Measurements from ENCODE around the gene FRS2. TPM values are rescaled to one million over a fixed set of nuclear protein-coding genes. Genes with fewer than 3 reads are reported as not detected.

The FRS2 gene
- 16.3 TPM for polyA plus RNA-seq (2013, experiment 1 of 2)
- 17.0 TPM for polyA plus RNA-seq (2013, experiment 2 of 2)

GRCh38 chr12:69470189-69471075 is at the start of gene FRS2:
TSS of gene FRS2 (plus strand) at chr12:69470388. CDS start at chr12:69569031, 98,643 bp downstream.
- H3K4me1 ChIP-seq (ENCODE audit: control insufficient read depth, insufficient read depth, low read depth, low read length): peaks cover 6% of the 10 kb centered on the region
- DNase-seq: peak; percentile 92
- peak within 1 kb of the TSS; percentile 93 to 98 for H3K18ac ChIP-seq (ENCODE audit: low read depth in 1 of 2, low read length in 2 of 2)
- peak within 1 kb of the TSS; percentile 73 for H2BK5ac ChIP-seq (ENCODE audit: low read depth, low read length, poor library complexity, severe bottlenecking)
- peak within 1 kb of the TSS; percentile 92 for H2AFZ ChIP-seq (ENCODE audit: low read depth, low read length)
- no peaks in the 10 kb centered on the region for H3K36me3 ChIP-seq (ENCODE audit: control insufficient read depth in 1 of 2, insufficient read depth in 2 of 2, low read depth in 1 of 2, low read length in 2 of 2)
- H3K27ac ChIP-seq (ENCODE audit: low read length, poor library complexity, severe bottlenecking): peak within 1 kb of the TSS; percentile 79
- H3K9me3 ChIP-seq (ENCODE audit: control insufficient read depth, low read length): no peaks in the 10 kb centered on the region
- no peaks in the 10 kb centered on the region for H3K27me3 ChIP-seq (ENCODE audit: control insufficient read depth in 1 of 2, insufficient read depth in 1 of 2, low read length in 2 of 2)
- peak within 1 kb of the TSS; percentile 96 to 100 for H3K4me3 ChIP-seq (ENCODE audit: insufficient read depth in 1 of 2, low read depth in 1 of 2, low read length in 2 of 2)
- H4K8ac ChIP-seq (ENCODE audit: low read length): peak within 1 kb of the TSS; percentile 95
- WGBS: under 1% methylated on average over 58 of the region's 68 CpGs
- no peak within 1 kb of the TSS for H2BK12ac ChIP-seq (ENCODE audit: low read length in 2 of 2)
- H3K4me2 ChIP-seq (ENCODE audit: low read length, poor library complexity, severe bottlenecking): peak within 1 kb of the TSS; percentile 82
- H3K14ac ChIP-seq (ENCODE audit: low read length in 2 of 2): peak within 1 kb of the TSS in 1 of 2 experiments; percentile 99
- peak within 1 kb of the TSS; percentile 80 for H2BK15ac ChIP-seq (ENCODE audit: low read depth, poor library complexity, severe bottlenecking)
- peak within 1 kb of the TSS; percentile 64 for H2BK120ac ChIP-seq (ENCODE audit: low read depth, low read length)
- H4K91ac ChIP-seq (ENCODE audit: low read length): peak within 1 kb of the TSS; percentile 88
- no peak within 1 kb of the TSS for H2AK5ac ChIP-seq (ENCODE audit: low read length, severe bottlenecking)
- peak within 1 kb of the TSS; percentile 99 for H3K9ac ChIP-seq (ENCODE audit: low read length)
- H3K23ac ChIP-seq (ENCODE audit: low read length in 2 of 2): peak within 1 kb of the TSS in 1 of 2 experiments; percentile 99
- H3K79me1 ChIP-seq (replicated peaks; ENCODE audit: low read length, poor library complexity, severe bottlenecking): peaks cover 2% of the 10 kb centered on the region
- peak within 1 kb of the TSS; percentile 57 to 99 for H3K4ac ChIP-seq (ENCODE audit: low read depth in 1 of 2, low read length in 2 of 2)

GRCh38 chr12:69421548-69421947 is 48.6 kb upstream of the FRS2 start:
- no peak overlapping the region for H2AFZ ChIP-seq (ENCODE audit: low read depth, low read length)
- H3K9ac ChIP-seq (ENCODE audit: low read length): no peak overlapping the region
- no peak overlapping the region for H4K91ac ChIP-seq (ENCODE audit: low read length)
- H3K4me1 ChIP-seq (ENCODE audit: control insufficient read depth, insufficient read depth, low read depth, low read length): no peaks in the 10 kb centered on the region
- H3K9me3 ChIP-seq (ENCODE audit: control insufficient read depth, low read length): no peaks in the 10 kb centered on the region
- no peak overlapping the region for H2BK120ac ChIP-seq (ENCODE audit: low read depth, low read length)
- no peak overlapping the region for H2BK12ac ChIP-seq (ENCODE audit: low read length in 2 of 2)
- no peak for DNase-seq
- 93% methylated on average over 2 of the region's 3 CpGs for WGBS
- no peak overlapping the region for H4K8ac ChIP-seq (ENCODE audit: low read length)
- H3K36me3 ChIP-seq (ENCODE audit: control insufficient read depth in 1 of 2, insufficient read depth in 2 of 2, low read depth in 1 of 2, low read length in 2 of 2): no peaks in the 10 kb centered on the region
- H3K27me3 ChIP-seq (ENCODE audit: control insufficient read depth in 1 of 2, insufficient read depth in 1 of 2, low read length in 2 of 2): no peaks in the 10 kb centered on the region
- no peak overlapping the region for H3K18ac ChIP-seq (ENCODE audit: low read depth in 1 of 2, low read length in 2 of 2)
- H2BK5ac ChIP-seq (ENCODE audit: low read depth, low read length, poor library complexity, severe bottlenecking): no peak overlapping the region
- H3K79me1 ChIP-seq (replicated peaks; ENCODE audit: low read length, poor library complexity, severe bottlenecking): no peaks in the 10 kb centered on the region
- H3K4me2 ChIP-seq (ENCODE audit: low read length, poor library complexity, severe bottlenecking): no peak overlapping the region
- H3K27ac ChIP-seq (ENCODE audit: low read length, poor library complexity, severe bottlenecking): no peak overlapping the region
- no peak overlapping the region for H3K4ac ChIP-seq (ENCODE audit: low read depth in 1 of 2, low read length in 2 of 2)
- H2AK5ac ChIP-seq (ENCODE audit: low read length, severe bottlenecking): no peak overlapping the region
- no peak overlapping the region for H3K4me3 ChIP-seq (ENCODE audit: insufficient read depth in 1 of 2, low read depth in 1 of 2, low read length in 2 of 2)
- H3K23ac ChIP-seq (ENCODE audit: low read length in 2 of 2): no peak overlapping the region
- H2BK15ac ChIP-seq (ENCODE audit: low read depth, poor library complexity, severe bottlenecking): no peak overlapping the region
- no peak overlapping the region for H3K14ac ChIP-seq (ENCODE audit: low read length in 2 of 2)

GRCh38 chr12:69423037-69423905 is 46.9 kb upstream of the FRS2 start:
- Histone ChIP-seq H2BK15ac (ENCODE audit: low read depth, poor library complexity, severe bottlenecking) (no peak overlapping the region), H3K4me3 (ENCODE audit: insufficient read depth in 1 of 2, low read depth in 1 of 2, low read length in 2 of 2) (no peak overlapping the region), H3K4me2 (ENCODE audit: low read length, poor library complexity, severe bottlenecking) (no peak overlapping the region), H3K14ac (ENCODE audit: low read length in 2 of 2) (no peak overlapping the region), H3K4ac (ENCODE audit: low read depth in 1 of 2, low read length in 2 of 2) (no peak overlapping the region), H2AFZ (ENCODE audit: low read depth, low read length) (no peak overlapping the region), H3K27me3 (ENCODE audit: control insufficient read depth in 1 of 2, insufficient read depth in 1 of 2, low read length in 2 of 2) (no peaks in the 10 kb centered on the region), H4K91ac (ENCODE audit: low read length) (no peak overlapping the region), H3K79me1 (replicated peaks; ENCODE audit: low read length, poor library complexity, severe bottlenecking) (no peaks in the 10 kb centered on the region), H2BK12ac (ENCODE audit: low read length in 2 of 2) (no peak overlapping the region), H3K18ac (ENCODE audit: low read depth in 1 of 2, low read length in 2 of 2) (no peak overlapping the region), H3K27ac (ENCODE audit: low read length, poor library complexity, severe bottlenecking) (no peak overlapping the region), H3K9me3 (ENCODE audit: control insufficient read depth, low read length) (no peaks in the 10 kb centered on the region), H3K36me3 (ENCODE audit: control insufficient read depth in 1 of 2, insufficient read depth in 2 of 2, low read depth in 1 of 2, low read length in 2 of 2) (no peaks in the 10 kb centered on the region), H2BK5ac (ENCODE audit: low read depth, low read length, poor library complexity, severe bottlenecking) (no peak overlapping the region), H2BK120ac (ENCODE audit: low read depth, low read length) (no peak overlapping the region), H3K9ac (ENCODE audit: low read length) (no peak overlapping the region), H3K23ac (ENCODE audit: low read length in 2 of 2) (no peak overlapping the region), H3K4me1 (ENCODE audit: control insufficient read depth, insufficient read depth, low read depth, low read length) (no peaks in the 10 kb centered on the region), H4K8ac (ENCODE audit: low read length) (no peak overlapping the region), H2AK5ac (ENCODE audit: low read length, severe bottlenecking) (no peak overlapping the region)
- 75% methylated on average over 5 of the region's 5 CpGs for WGBS
- DNase-seq: peak; percentile 7

GRCh38 chr12:69425417-69425816 is 44.8 kb upstream of the FRS2 start:
- no peak for DNase-seq
- H2AFZ ChIP-seq (ENCODE audit: low read depth, low read length): no peak overlapping the region
- no peaks in the 10 kb centered on the region for H3K79me1 ChIP-seq (replicated peaks; ENCODE audit: low read length, poor library complexity, severe bottlenecking)
- no peak overlapping the region for H2BK120ac ChIP-seq (ENCODE audit: low read depth, low read length)
- H3K27ac ChIP-seq (ENCODE audit: low read length, poor library complexity, severe bottlenecking): no peak overlapping the region
- no peaks in the 10 kb centered on the region for H3K9me3 ChIP-seq (ENCODE audit: control insufficient read depth, low read length)
- no peak overlapping the region for H3K9ac ChIP-seq (ENCODE audit: low read length)
- no peak overlapping the region for H3K23ac ChIP-seq (ENCODE audit: low read length in 2 of 2)
- no peak overlapping the region for H2BK12ac ChIP-seq (ENCODE audit: low read length in 2 of 2)
- no peaks in the 10 kb centered on the region for H3K4me1 ChIP-seq (ENCODE audit: control insufficient read depth, insufficient read depth, low read depth, low read length)
- H4K91ac ChIP-seq (ENCODE audit: low read length): no peak overlapping the region
- 96% methylated on average over 3 of the region's 3 CpGs for WGBS
- no peak overlapping the region for H3K14ac ChIP-seq (ENCODE audit: low read length in 2 of 2)
- no peak overlapping the region for H3K4me3 ChIP-seq (ENCODE audit: insufficient read depth in 1 of 2, low read depth in 1 of 2, low read length in 2 of 2)
- no peaks in the 10 kb centered on the region for H3K36me3 ChIP-seq (ENCODE audit: control insufficient read depth in 1 of 2, insufficient read depth in 2 of 2, low read depth in 1 of 2, low read length in 2 of 2)
- H3K4me2 ChIP-seq (ENCODE audit: low read length, poor library complexity, severe bottlenecking): no peak overlapping the region
- no peaks in the 10 kb centered on the region for H3K27me3 ChIP-seq (ENCODE audit: control insufficient read depth in 1 of 2, insufficient read depth in 1 of 2, low read length in 2 of 2)
- no peak overlapping the region for H4K8ac ChIP-seq (ENCODE audit: low read length)
- no peak overlapping the region for H2AK5ac ChIP-seq (ENCODE audit: low read length, severe bottlenecking)
- no peak overlapping the region for H3K4ac ChIP-seq (ENCODE audit: low read depth in 1 of 2, low read length in 2 of 2)
- no peak overlapping the region for H3K18ac ChIP-seq (ENCODE audit: low read depth in 1 of 2, low read length in 2 of 2)
- H2BK5ac ChIP-seq (ENCODE audit: low read depth, low read length, poor library complexity, severe bottlenecking): no peak overlapping the region
- H2BK15ac ChIP-seq (ENCODE audit: low read depth, poor library complexity, severe bottlenecking): no peak overlapping the region

All from mesenchymal stem cell (in vitro differentiated cells and primary cell).